ENCODE measurements around the gene WFIKKN2. TPM values are rescaled to one million over a fixed set of nuclear protein-coding genes. Genes with fewer than 3 reads are reported as not detected.

The WFIKKN2 gene
- total and polyA plus RNA-seq, 2 of the 13 experiments (the other 11 are each of a cell fraction or from before 2014, with no cell fraction given) = not detected

GRCh38 chr17:50844117-50844700, 8.8 kb downstream of the WFIKKN2 start (continued):
- TF ChIP-seq AKAP8 (CRISPR knock-in tag; IDR thresholded peaks at IDR 0.05) (no peak), ZBTB26 (CRISPR knock-in tag; IDR thresholded peaks at IDR 0.05; ENCODE audit: borderline replicate concordance) (peak; percentile 73), SKIL (CRISPR knock-in tag; IDR thresholded peaks at IDR 0.05; ENCODE audit: borderline replicate concordance) (peak; percentile 69; the same call in 1 of the 2 replicates), CHD4 (IDR thresholded peaks at IDR 0.05; ENCODE audit: borderline replicate concordance, low read length) (no peak), ATAD3A (CRISPR knock-in tag; IDR thresholded peaks at IDR 0.05) (no peak), ZNF101 (CRISPR knock-in tag; IDR thresholded peaks at IDR 0.05; ENCODE audit: borderline replicate concordance, low read depth) (no peak), FOXA1 (IDR thresholded peaks at IDR 0.05) (no peak), FOXA1 (CRISPR knock-in tag; IDR thresholded peaks at IDR 0.05) (peak; percentile 16; the same call in 1 of the 2 replicates), SETDB1 (CRISPR knock-in tag; IDR thresholded peaks at IDR 0.05; ENCODE audit: borderline replicate concordance) (no peak), PRDM10 (CRISPR knock-in tag; IDR thresholded peaks at IDR 0.05; ENCODE audit: low read depth) (no peak), NFIB (CRISPR knock-in tag; IDR thresholded peaks at IDR 0.05; ENCODE audit: borderline replicate concordance) (no peak), NR1H2 (CRISPR knock-in tag; IDR thresholded peaks at IDR 0.05; ENCODE audit: borderline replicate concordance, low read depth) (no peak; the same call in 1 of the 2 replicates), KAT2B (IDR thresholded peaks at IDR 0.05; ENCODE audit: borderline replicate concordance, low read depth, low read length) (no peak), JUND (CRISPR knock-in tag; IDR thresholded peaks at IDR 0.05) (peak; percentile 74; the same call in 1 of the 2 replicates), ZNF232 (CRISPR knock-in tag; IDR thresholded peaks at IDR 0.05; ENCODE audit: borderline replicate concordance) (peak; percentile 52; the same call in 1 of the 2 replicates), HNF4A (CRISPR knock-in tag; IDR thresholded peaks at IDR 0.05) (peak; percentile 95), KLF15 (CRISPR knock-in tag; IDR thresholded peaks at IDR 0.05; ENCODE audit: borderline replicate concordance) (no peak), GFI1 (CRISPR knock-in tag; IDR thresholded peaks at IDR 0.05; ENCODE audit: borderline replicate concordance) (0 out of 2 replicates have a peak, but pooled peaks have one; percentile 36), ZNF746 (CRISPR knock-in tag; IDR thresholded peaks at IDR 0.05) (0 out of 2 replicates have a peak, but pooled peaks have one; percentile 44), PLSCR1 (CRISPR knock-in tag; IDR thresholded peaks at IDR 0.05; ENCODE audit: borderline replicate concordance) (no peak), ZNF720 (CRISPR knock-in tag; IDR thresholded peaks at IDR 0.05) (no peak), MTF1 (CRISPR knock-in tag; IDR thresholded peaks at IDR 0.05) (no peak), KDM5B (CRISPR knock-in tag; IDR thresholded peaks at IDR 0.05; ENCODE audit: borderline replicate concordance) (peak; percentile 87; the same call in 1 of the 2 replicates)
